ENCODE data around the gene PRR3. TPM values are rescaled to one million over a fixed set of nuclear protein-coding genes. Genes with fewer than 3 reads are reported as not detected.

Gene PRR3
- total RNA-seq = 24.1 and 29.5 TPM in 2 replicates

GRCh38 chr6:30556906-30557682, at the start of gene PRR3:
Gene PRR3, plus strand, starts transcription at chr6:30557295. Its CDS starts 50 bp downstream, at chr6:30557345.
- DNase-seq (peak; percentile 68), ATAC-seq (ENCODE audit: low read depth) (peak; percentile 54)
- Mint-ChIP-seq H3K27ac (peak within 1 kb of the TSS; percentile 97), H3K4me1 (peaks cover 40% of the 10 kb centered on the region), H3K27me3 (no peaks in the 10 kb centered on the region), H3K9me3 (no peaks in the 10 kb centered on the region), H3K36me3 (ENCODE audit: low read depth) (peaks cover 63% of the 10 kb centered on the region), H3K4me3 (peak within 1 kb of the TSS; percentile 94)
- intact Hi-C loops (cut with micrococcal nuclease) = loop anchor here (1.0 to 10.0 kb wide), 11 partner anchors 14 to 1064 kb away; partner anchors contain the start of genes ABCF1, C6orf136, DHX16 and HLA-E
- no peak for TF ChIP-seq CTCF (IDR thresholded peaks at IDR 0.05)
- ChIA-PET CTCF (interaction anchor here (1.2 to 2.7 kb wide), 5 partner anchors 12 to 173 kb away, joined by 4 to 14 read pairs (median 5); no protein-coding TSS in a partner anchor), POLR2A (interaction anchor here (0.6 to 5.3 kb wide), 29 partner anchors 9 to 985 kb away, joined by 3 to 63 read pairs (median 5); partner anchors contain the start of genes ABCF1, DDX39B, DHX16 and HLA-E)

- Mint-ChIP-seq H3K36me3 (ENCODE audit: low read depth) (peaks cover 2% of the 10 kb centered on the region), H3K4me1 (peaks cover 67% of the 10 kb centered on the region), H3K4me3 (peak overlapping the region; percentile 75), H3K9me3 (no peaks in the 10 kb centered on the region), H3K27ac (peak overlapping the region; percentile 90), H3K27me3 (no peaks in the 10 kb centered on the region)
- ChIA-PET POLR2A (interaction anchor here (0.7 to 16.0 kb wide), 11 partner anchors 8 to 294 kb away, joined by 3 to 460 read pairs (median 12); partner anchors contain the start of genes HLA-E and PRR3), CTCF (interaction anchor here (0.8 to 3.9 kb wide), 7 partner anchors 8 to 37 kb away, joined by 3 to 22 read pairs (median 8); no protein-coding TSS in a partner anchor)
- TF ChIP-seq CTCF (IDR thresholded peaks at IDR 0.05) = no peak
- no peak for DNase-seq
- intact Hi-C loops (cut with micrococcal nuclease) = loop anchor here (1.0 kb wide), 4 partner anchors 8 to 18 kb away; no protein-coding TSS in a partner anchor
- ATAC-seq (ENCODE audit: low read depth) = peak; percentile 71
Observed at GRCh38 chr6:30507849-30508827, 49.0 kb upstream of the PRR3 start.

- peak; percentile 55 for ATAC-seq (ENCODE audit: low read depth)
Observed at GRCh38 chr6:30508890-30509736, 48.0 kb upstream of the PRR3 start.

More at GRCh38 chr6:30508890-30509736, 48.0 kb upstream of the PRR3 start:
- POLR2A ChIA-PET = interaction anchor here (0.5 to 16.0 kb wide), 17 partner anchors 7 to 843 kb away, joined by 3 to 460 read pairs (median 7); partner anchors contain the start of genes HLA-E, MRPS18B, PPP1R10 and PRR3
- Mint-ChIP-seq H3K27me3 (no peaks in the 10 kb centered on the region), H3K4me3 (peak overlapping the region; percentile 75), H3K4me1 (peaks cover 73% of the 10 kb centered on the region), H3K9me3 (no peaks in the 10 kb centered on the region), H3K27ac (peak overlapping the region; percentile 90), H3K36me3 (ENCODE audit: low read depth) (peaks cover 2% of the 10 kb centered on the region)
- CTCF ChIA-PET = interaction anchor here (0.8 to 3.9 kb wide), 7 partner anchors 9 to 36 kb away, joined by 3 to 22 read pairs (median 8); no protein-coding TSS in a partner anchor
- DNase-seq = no peak
- intact Hi-C loops (cut with micrococcal nuclease) = loop anchor here (1.0 kb wide), 5 partner anchors 7 to 20 kb away; no protein-coding TSS in a partner anchor
- TF ChIP-seq CTCF (IDR thresholded peaks at IDR 0.05) = no peak
